Fibroblast of the aortic adventitia (primary cell): ENCODE results near the gene BABAM2. TPM values are rescaled to one million over a fixed set of nuclear protein-coding genes. Genes with fewer than 3 reads are reported as not detected.

Experiments
- DNase-seq: peaks from one replicate; pipeline ENCODE4 v3.0.0-alpha.2; 2010; ENCODE audit warnings: low read depth
- H3K4me3 ChIP-seq: 2 replicates; pipeline ENCODE4 v1.5.1; 2011; ENCODE audit warnings: low read depth, mild to moderate bottlenecking, control low read depth, low read length, moderate library complexity
- CTCF ChIP-seq: IDR thresholded peaks from 2 replicates; pipeline ENCODE4 v1.5.1; 2011; ENCODE audit warnings: mild to moderate bottlenecking, low read length, control low read depth, inconsistent platforms; ENCODE audit not compliant: insufficient read depth
- total RNA-seq: library from RNA; depleted of rRNA; stranded (reverse); fragments of >200 nt; gene quantifications from 2 replicates; pipeline ENCODE4 v1.2.3, GENCODE V29; 2012; ENCODE audit warnings: low replicate concordance

BABAM2 gene
- total RNA-seq, 1 donor: 45.3 TPM

- DNase-seq: peak; percentile 38
- no peak for TF ChIP-seq CTCF
- no peak overlapping the region for H3K4me3 ChIP-seq
Observed at GRCh38 chr2:27932396-27932795, 41.9 kb downstream of the BABAM2 start.

GRCh38 chr2:27935026-27935425 is 44.5 kb downstream of the BABAM2 start:
- TF ChIP-seq CTCF: no peak
- no peak overlapping the region for H3K4me3 ChIP-seq
- no peak for DNase-seq

- no peak for DNase-seq
- no peak overlapping the region for H3K4me3 ChIP-seq
- no peak for TF ChIP-seq CTCF
Observed at GRCh38 chr2:27940090-27940671, 49.7 kb downstream of the BABAM2 start.

GRCh38 chr2:27940982-27941381 is 50.5 kb downstream of the BABAM2 start:
- H3K4me3 ChIP-seq: no peak overlapping the region
- TF ChIP-seq CTCF: no peak
- no peak for DNase-seq

GRCh38 chr2:27942612-27943547 is 52.4 kb downstream of the BABAM2 start:
- DNase-seq: no peak
- no peak for TF ChIP-seq CTCF

GRCh38 chr2:27946530-27947060 is 56.1 kb downstream of the BABAM2 start:
- DNase-seq: no peak
- no peak overlapping the region for H3K4me3 ChIP-seq
- TF ChIP-seq CTCF: no peak

More at GRCh38 chr2:27942612-27943547, 52.4 kb downstream of the BABAM2 start:
- H3K4me3 ChIP-seq: no peak overlapping the region
